ENCODE results near the gene MARCHF4. TPM values are rescaled to one million over a fixed set of nuclear protein-coding genes. Genes with fewer than 3 reads are reported as not detected.

The MARCHF4 gene
- total and polyA plus RNA-seq, 2 experiments from 2014 or later, result 0.45 to 1.1 TPM

- no peak for DNase-seq (ENCODE audit: low spot score)
- Histone ChIP-seq H3F3A (replicated peaks; ENCODE audit: low read depth) (no peaks in the 10 kb centered on the region), H3K4me3 (no peak overlapping the region), H3K4me2 (no peak overlapping the region), H4K20me1 (replicated peaks; ENCODE audit: insufficient read depth) (no peaks in the 10 kb centered on the region), H2AFZ (peak overlapping the region; percentile 60; the same call in 1 of the 2 replicates), H3K27ac (ENCODE audit: low read depth) (no peak overlapping the region), H3K4me1 (ENCODE audit: insufficient read depth) (peaks cover 8% of the 10 kb centered on the region; the same call in 1 of the 2 replicates), H3K79me2 (replicated peaks; ENCODE audit: insufficient read depth) (no peaks in the 10 kb centered on the region), H3K36me3 (ENCODE audit: insufficient read depth) (no peaks in the 10 kb centered on the region), H3K9me2 (ENCODE audit: insufficient read depth) (peaks cover 4% of the 10 kb centered on the region; the same call in 1 of the 2 replicates), H3K27me3 (ENCODE audit: insufficient read depth) (no peaks in the 10 kb centered on the region)
- Mint-ChIP-seq H3K9me3 (no peaks in the 10 kb centered on the region), H3K27me3 (ENCODE audit: insufficient read depth, low read depth, poor library complexity) (no peaks in the 10 kb centered on the region), H3K36me3 (ENCODE audit: low read depth) (no peaks in the 10 kb centered on the region), H3K4me1 (peaks cover 12% of the 10 kb centered on the region), H3K27ac (no peak overlapping the region), H3K4me3 (no peak overlapping the region)
- TF ChIP-seq STAT1 (IDR thresholded peaks at IDR 0.05; ENCODE audit: unreplicated experiment), result no peak
- no peak for TF ChIP-seq JUNB (IDR thresholded peaks at IDR 0.05; ENCODE audit: unreplicated experiment)
- no peak for TF ChIP-seq EZH2phosphoT487 (IDR thresholded peaks at IDR 0.05; ENCODE audit: unreplicated experiment)
- no peak for TF ChIP-seq ZNF114 (CRISPR knock-in tag; IDR thresholded peaks at IDR 0.05)
- TF ChIP-seq ZNF331 (CRISPR knock-in tag; IDR thresholded peaks at IDR 0.05; ENCODE audit: low read depth), result no peak
- TF ChIP-seq CTCF (conservative IDR thresholded peaks at IDR 0.05; ENCODE audit: low read depth in 2 of 2), result no peak
- no peak for TF ChIP-seq NANOG (IDR thresholded peaks at IDR 0.05; ENCODE audit: borderline replicate concordance)
- no peak for TF ChIP-seq ETS1 (IDR thresholded peaks at IDR 0.05)
- peak; percentile 79 for ATAC-seq
These were observed 16.6 kb downstream of the MARCHF4 start for GRCh38 chr2:216355711-216356110.

- no peak for ATAC-seq
- H3K27me3 ChIP-seq (ENCODE audit: insufficient read depth), result no peaks in the 10 kb centered on the region
- H3K27ac ChIP-seq (ENCODE audit: low read depth), result no peak overlapping the region
- no peaks in the 10 kb centered on the region for H3F3A ChIP-seq (replicated peaks; ENCODE audit: low read depth)
- no peaks in the 10 kb centered on the region for H3K36me3 ChIP-seq (ENCODE audit: insufficient read depth)
- DNase-seq (ENCODE audit: low spot score), result no peak
- Mint-ChIP-seq H3K36me3 (ENCODE audit: low read depth) (no peaks in the 10 kb centered on the region), H3K4me1 (peaks cover 26% of the 10 kb centered on the region), H3K4me3 (no peak overlapping the region), H3K9me3 (no peaks in the 10 kb centered on the region), H3K27ac (no peak overlapping the region), H3K27me3 (ENCODE audit: insufficient read depth, low read depth, poor library complexity) (peaks cover 2% of the 10 kb centered on the region)
- no peaks in the 10 kb centered on the region for H4K20me1 ChIP-seq (replicated peaks; ENCODE audit: insufficient read depth)
- H3K4me2 ChIP-seq, result no peak overlapping the region
- no peak overlapping the region for H2AFZ ChIP-seq
- no peak overlapping the region for H3K4me3 ChIP-seq
- no peaks in the 10 kb centered on the region for H3K79me2 ChIP-seq (replicated peaks; ENCODE audit: insufficient read depth)
- H3K9me2 ChIP-seq (ENCODE audit: insufficient read depth), result peaks cover 4% of the 10 kb centered on the region; the same call in 1 of the 2 replicates
- peaks cover 15% of the 10 kb centered on the region for H3K4me1 ChIP-seq (ENCODE audit: insufficient read depth)
- TF ChIP-seq POLR2AphosphoS5 (IDR thresholded peaks at IDR 0.05; ENCODE audit: low read depth) (no peak), ZNF331 (CRISPR knock-in tag; IDR thresholded peaks at IDR 0.05; ENCODE audit: low read depth) (no peak), STAT1 (IDR thresholded peaks at IDR 0.05; ENCODE audit: unreplicated experiment) (no peak), EZH2phosphoT487 (IDR thresholded peaks at IDR 0.05; ENCODE audit: unreplicated experiment) (no peak), ZNF462 (CRISPR knock-in tag; IDR thresholded peaks at IDR 0.05) (no peak)
These were observed 18.0 kb downstream of the MARCHF4 start for GRCh38 chr2:216354306-216354705.
